ENCODE data around the gene ACTR3. TPM values are rescaled to one million over a fixed set of nuclear protein-coding genes. Genes with fewer than 3 reads are reported as not detected.

Gene ACTR3
- total and polyA plus RNA-seq, 4 donors: 34.4 to 99.6 (median 51.8) TPM

- Histone ChIP-seq H3K9ac (ENCODE audit: low read depth in 1 of 2, low read length in 2 of 2) (no peak overlapping the region), H3K4me1 (ENCODE audit: control insufficient read depth in 4 of 4, insufficient read depth in 4 of 4, low read length in 3 of 4) (peaks cover 14 to 78% (median 66%) of the 10 kb centered on the region in 4 donors), H3K27ac (ENCODE audit: low read depth in 1 of 2, low read length in 2 of 2) (no peak overlapping the region), H3K36me3 (ENCODE audit: control insufficient read depth in 4 of 4, insufficient read depth in 3 of 4, low read depth in 1 of 4, low read length in 3 of 4) (no peaks in the 10 kb centered on the region), H3K27me3 (ENCODE audit: control insufficient read depth in 4 of 4, insufficient read depth in 4 of 4, low read length in 3 of 4) (no peaks in the 10 kb centered on the region), H3K4me3 (ENCODE audit: low read depth in 1 of 3, low read length in 3 of 3) (no peak overlapping the region), H3K9me3 (ENCODE audit: control insufficient read depth in 4 of 4, low read length in 3 of 4) (no peaks in the 10 kb centered on the region)
- DNase-seq (ENCODE audit: low spot score): no peak
- TF ChIP-seq JUND (IDR thresholded peaks at IDR 0.05) (no peak), FOXA1 (IDR thresholded peaks at IDR 0.05) (no peak), FOXA2 (IDR thresholded peaks at IDR 0.05) (no peak), ATF3 (IDR thresholded peaks at IDR 0.05) (no peak), SP1 (IDR thresholded peaks at IDR 0.05) (no peak), HNF4G (IDR thresholded peaks at IDR 0.05) (no peak), ZBTB33 (IDR thresholded peaks at IDR 0.05) (no peak), CTCF (IDR thresholded peaks at IDR 0.05; ENCODE audit: low read depth, low read length, missing input control) (no peak), YY1 (IDR thresholded peaks at IDR 0.05) (no peak), MAX (IDR thresholded peaks at IDR 0.05) (no peak)
- 71% methylated on average over 2 of the region's 2 CpGs for WGBS
These were observed 6.9 kb downstream of the ACTR3 start for GRCh38 chr2:113896791-113897190.

GRCh38 chr2:113898081-113898480 is 8.2 kb downstream of the ACTR3 start:
- Histone ChIP-seq H3K4me3 (ENCODE audit: low read depth in 1 of 3, low read length in 3 of 3) (no peak overlapping the region), H3K36me3 (ENCODE audit: control insufficient read depth in 4 of 4, insufficient read depth in 3 of 4, low read depth in 1 of 4, low read length in 3 of 4) (no peaks in the 10 kb centered on the region), H3K27me3 (ENCODE audit: control insufficient read depth in 4 of 4, insufficient read depth in 4 of 4, low read length in 3 of 4) (no peaks in the 10 kb centered on the region), H3K4me1 (ENCODE audit: control insufficient read depth in 4 of 4, insufficient read depth in 4 of 4, low read length in 3 of 4) (peaks cover 12 to 66% (median 60%) of the 10 kb centered on the region in 4 donors), H3K27ac (ENCODE audit: low read depth in 1 of 2, low read length in 2 of 2) (no peak overlapping the region), H3K9me3 (ENCODE audit: control insufficient read depth in 4 of 4, low read length in 3 of 4) (no peaks in the 10 kb centered on the region), H3K9ac (ENCODE audit: low read depth in 1 of 2, low read length in 2 of 2) (no peak overlapping the region)
- DNase-seq (ENCODE audit: low spot score): no peak
- TF ChIP-seq TAF1 (conservative IDR thresholded peaks at IDR 0.05): no peak

- peaks cover 7 to 60% (median 52%) of the 10 kb centered on the region in 4 donors for H3K4me1 ChIP-seq (ENCODE audit: control insufficient read depth in 4 of 4, insufficient read depth in 4 of 4, low read length in 3 of 4)
- H3K4me3 ChIP-seq (ENCODE audit: low read depth in 1 of 3, low read length in 3 of 3): no peak overlapping the region
These were observed 9.3 kb downstream of the ACTR3 start for GRCh38 chr2:113899166-113899565.

More at GRCh38 chr2:113899166-113899565, 9.3 kb downstream of the ACTR3 start:
- H3K27me3 ChIP-seq (ENCODE audit: control insufficient read depth in 4 of 4, insufficient read depth in 4 of 4, low read length in 3 of 4): no peaks in the 10 kb centered on the region
- TF ChIP-seq HNF4A (conservative IDR thresholded peaks at IDR 0.05) (no peak), FOXA2 (IDR thresholded peaks at IDR 0.05) (no peak), CTCF (IDR thresholded peaks at IDR 0.05; ENCODE audit: low read depth, low read length, missing input control) (no peak), TAF1 (conservative IDR thresholded peaks at IDR 0.05) (no peak), RXRA (IDR thresholded peaks at IDR 0.05) (no peak), REST (IDR thresholded peaks at IDR 0.05) (no peak), RAD21 (IDR thresholded peaks at IDR 0.05) (no peak), GABPA (IDR thresholded peaks at IDR 0.05 in 1 of 2, conservative IDR thresholded peaks at IDR 0.05 in 1 of 2) (no peak), ATF3 (IDR thresholded peaks at IDR 0.05) (no peak), NR2F2 (IDR thresholded peaks at IDR 0.05) (no peak), HNF4G (IDR thresholded peaks at IDR 0.05) (no peak)
- no peaks in the 10 kb centered on the region for H3K36me3 ChIP-seq (ENCODE audit: control insufficient read depth in 4 of 4, insufficient read depth in 3 of 4, low read depth in 1 of 4, low read length in 3 of 4)
- H3K9ac ChIP-seq (ENCODE audit: low read depth in 1 of 2, low read length in 2 of 2): no peak overlapping the region
- no peak for DNase-seq (ENCODE audit: low spot score)
- no peak overlapping the region for H3K27ac ChIP-seq (ENCODE audit: low read depth in 1 of 2, low read length in 2 of 2)
- H3K9me3 ChIP-seq (ENCODE audit: control insufficient read depth in 4 of 4, low read length in 3 of 4): no peaks in the 10 kb centered on the region

Measured in liver (tissue), 9 donors.